WTC11 (cell line): ENCODE data around the gene OR1D5. TPM values are rescaled to one million over a fixed set of nuclear protein-coding genes. Genes with fewer than 3 reads are reported as not detected.
A peak's percentile ranks its signal among the peaks of the same experiment; 100 is the strongest.
"Not testable (repeated sequence)": the region's sequence is repeated elsewhere in the genome, so short reads cannot be mapped to it uniquely, and the experiment has no call there.

Experiments
- ATAC-seq: fragments of 200-7000 bp; cut with Tn5 transposase; 2 replicates; pipeline ENCODE4 v1.10.0; 2021; ENCODE audit warnings: mild to moderate bottlenecking, moderate library complexity
- CTCF ChIA-PET: fragments of 300-600 bp; sonication (Branson Sonifier 250); formaldehyde crosslinking; loops from one replicate; lab custom pipeline; 2021; ENCODE audit warnings: antibody characterized with exemption; lab: Charles Lee
- POLR2A ChIA-PET: fragments of 350-600 bp; sonication (Branson Sonifier 250); formaldehyde crosslinking; loops from one replicate; lab custom pipeline; 2021; ENCODE audit warnings: antibody characterized with exemption; lab: Charles Lee
- DNase-seq: peaks from one replicate; pipeline ENCODE4 v3.0.0; 2021; ENCODE audit warnings: low spot score
- H3K27ac Mint-ChIP-seq: 2 replicates; pipeline ENCODE4 v1.8.0; 2021; ENCODE audit warnings: mixed read lengths
- H3K27me3 Mint-ChIP-seq: 2 replicates; pipeline ENCODE4 v1.8.0; 2021; ENCODE audit warnings: low read depth, mild to moderate bottlenecking, moderate library complexity, mixed read lengths
- H3K36me3 Mint-ChIP-seq: 2 replicates; pipeline ENCODE4 v1.8.0; 2021; ENCODE audit warnings: mixed read lengths
- H3K4me1 Mint-ChIP-seq: 2 replicates; pipeline ENCODE4 v1.8.0; 2022; ENCODE audit warnings: mixed read lengths
- H3K4me3 Mint-ChIP-seq: 2 replicates; pipeline ENCODE4 v1.8.0; 2021; ENCODE audit warnings: mild to moderate bottlenecking, moderate library complexity, mixed read lengths
- H3K9me3 Mint-ChIP-seq: 2 replicates; pipeline ENCODE4 v1.8.0; 2021; ENCODE audit warnings: mixed read lengths
- HMGA2 ChIP-seq: fragments of 250-450 bp; sonication (Bioruptor Pico); IDR thresholded peaks from 2 replicates; pipeline ENCODE4 v1.4.0; 2021; ENCODE audit warnings: mild to moderate bottlenecking, moderate library complexity
- JUN ChIP-seq: sonication (generic); formaldehyde crosslinking; IDR thresholded peaks from 2 replicates; pipeline ENCODE4 v1.8.0; 2023; ENCODE audit warnings: mild to moderate bottlenecking, missing genetic modification reagents
- MXD4 ChIP-seq: fragments of 250-450 bp; sonication (Bioruptor Pico); IDR thresholded peaks from 2 replicates; pipeline ENCODE4 v1.8.0; 2021; ENCODE audit warnings: mild to moderate bottlenecking, moderate library complexity, borderline replicate concordance
- MYBL2 ChIP-seq: sonication (generic); formaldehyde crosslinking; IDR thresholded peaks from 2 replicates; pipeline ENCODE4 v1.8.1; 2023; ENCODE audit warnings: mild to moderate bottlenecking, moderate library complexity, missing genetic modification reagents
- NR1H2 ChIP-seq: sonication (generic); formaldehyde crosslinking; IDR thresholded peaks from 2 replicates; pipeline ENCODE4 v1.9.0; 2021; ENCODE audit warnings: mild to moderate bottlenecking, moderate library complexity, missing genetic modification reagents
- OVOL2 ChIP-seq: fragments of 250-450 bp; sonication (Bioruptor Pico); IDR thresholded peaks from 2 replicates; pipeline ENCODE4 v1.9.0; 2021; ENCODE audit warnings: mild to moderate bottlenecking, borderline replicate concordance
- SOX15 ChIP-seq: fragments of 250-450 bp; sonication (Bioruptor Pico); IDR thresholded peaks from 2 replicates; pipeline ENCODE4 v1.9.0; 2021; ENCODE audit warnings: mild to moderate bottlenecking
- ZNF121 ChIP-seq: sonication (generic); formaldehyde crosslinking; IDR thresholded peaks from 2 replicates; pipeline ENCODE4 v1.8.0; 2023; ENCODE audit warnings: missing genetic modification reagents
- ZNF423 ChIP-seq: fragments of 250-450 bp; sonication (Bioruptor Pico); IDR thresholded peaks from 2 replicates; pipeline ENCODE4 v2.1.2; 2022; ENCODE audit warnings: mild to moderate bottlenecking, moderate library complexity
- total RNA-seq: library from RNA; stranded (reverse); gene quantifications from 3 replicates; pipeline ENCODE4 v1.2.3, GENCODE V29; 2021
- TF ChIP-seq, protein P1 (sequence below): sonication (generic); formaldehyde crosslinking; IDR thresholded peaks from 2 replicates; pipeline ENCODE4 v1.8.1; 2022; ENCODE audit warnings: missing genetic modification reagents, borderline replicate concordance
- TF ChIP-seq, protein P2 (sequence below): sonication (generic); formaldehyde crosslinking; IDR thresholded peaks from 2 replicates; pipeline ENCODE4 v1.8.1; 2023; ENCODE audit warnings: mild to moderate bottlenecking, missing genetic modification reagents
- TF ChIP-seq, protein P3 (sequence below): sonication (generic); formaldehyde crosslinking; IDR thresholded peaks from 2 replicates; pipeline ENCODE4 v1.8.0; 2022; ENCODE audit warnings: mild to moderate bottlenecking, missing genetic modification reagents
- TF ChIP-seq, protein P4 (sequence below): sonication (generic); formaldehyde crosslinking; IDR thresholded peaks from 2 replicates; pipeline ENCODE4 v1.8.1; 2022; ENCODE audit warnings: mild to moderate bottlenecking, moderate library complexity, missing genetic modification reagents
- TF ChIP-seq, protein P5 (sequence below): sonication (generic); formaldehyde crosslinking; conservative IDR thresholded peaks from 2 replicates; pipeline ENCODE4 v1.8.1; 2022; ENCODE audit warnings: mild to moderate bottlenecking, missing genetic modification reagents

OR1D5 gene
- total RNA-seq, 1 experiment from 2014 or later, result not detected

DNA sequence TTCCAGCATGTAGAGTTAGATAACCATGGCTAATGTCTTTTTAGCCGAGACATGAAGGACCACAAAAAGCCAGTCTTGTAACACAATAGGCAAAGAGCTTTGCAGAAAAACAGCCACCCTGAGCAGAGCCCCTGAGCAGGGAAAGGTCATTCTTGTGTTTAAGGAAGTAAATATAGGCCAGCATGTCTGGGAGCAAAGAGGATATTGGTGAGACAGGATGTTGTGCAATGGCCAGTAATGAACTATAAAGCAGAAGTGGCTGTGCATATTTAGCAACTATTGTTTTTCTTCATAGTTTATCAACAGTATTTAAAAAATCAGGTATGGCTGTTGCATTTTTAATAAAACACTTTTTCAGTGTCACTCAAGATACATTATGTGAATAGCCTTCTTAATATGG is 1.8 kb upstream of the OR1D5 start:
- H3K27ac Mint-ChIP-seq, CTCF ChIA-PET, H3K4me1 Mint-ChIP-seq, DNase-seq, H3K36me3 Mint-ChIP-seq, H3K9me3 Mint-ChIP-seq, ATAC-seq, POLR2A ChIA-PET, H3K27me3 Mint-ChIP-seq, H3K4me3 Mint-ChIP-seq: not testable (repeated sequence)

DNA sequence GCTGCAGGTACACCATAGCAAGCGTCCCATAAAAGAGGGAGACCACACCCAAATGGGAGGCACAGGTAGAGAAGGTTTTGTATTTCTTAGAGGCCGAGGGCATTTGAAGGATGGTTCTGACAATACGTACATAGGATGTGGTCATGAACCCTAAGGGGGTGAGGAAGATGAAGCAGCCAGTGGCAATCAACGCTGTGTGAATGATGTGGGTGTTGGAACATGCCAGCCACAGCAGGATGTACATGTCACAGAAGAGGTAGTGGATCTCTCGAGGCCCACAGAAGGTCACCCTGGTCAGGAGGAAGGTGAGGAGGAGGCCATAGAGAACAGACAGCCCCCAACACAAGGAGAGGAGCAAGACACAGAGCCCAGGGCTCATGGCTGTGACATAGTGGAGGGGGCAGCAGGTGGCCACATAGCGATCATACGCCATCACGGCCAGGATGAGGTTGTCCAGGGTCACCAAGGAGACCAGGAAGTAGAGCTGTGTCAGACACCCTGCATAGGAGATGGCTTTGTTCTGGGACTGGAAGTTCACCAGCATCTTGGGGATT is 506 bp downstream of the OR1D5 start:
- ATAC-seq, POLR2A ChIA-PET, CTCF ChIA-PET: not testable (repeated sequence)

DNA sequence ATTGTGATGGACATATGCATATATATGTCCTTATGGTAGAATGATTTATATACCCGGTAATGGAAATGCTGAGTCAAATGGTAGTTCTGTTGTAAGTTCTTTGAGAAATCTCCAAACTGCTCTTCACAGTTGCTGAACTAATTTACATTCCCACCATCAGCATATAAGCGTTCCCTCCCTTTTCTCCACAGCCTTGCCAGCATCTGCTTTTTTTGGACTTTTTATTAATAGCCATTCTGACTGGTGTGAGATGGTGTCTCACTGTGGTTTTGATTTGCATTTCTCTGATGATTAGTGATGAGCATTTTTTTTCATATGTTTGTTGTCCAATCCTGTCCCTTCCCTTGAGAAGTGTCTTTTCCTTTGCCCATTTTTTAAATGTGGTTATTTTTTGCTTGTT is 8.5 kb downstream of the OR1D5 start:
- ATAC-seq, CTCF ChIA-PET: not testable (repeated sequence)

More for the DNA sequence above, 506 bp downstream of the OR1D5 start:
- H3K27me3 Mint-ChIP-seq, H3K27ac Mint-ChIP-seq, H3K9me3 Mint-ChIP-seq, H3K4me1 Mint-ChIP-seq, DNase-seq, H3K4me3 Mint-ChIP-seq, H3K36me3 Mint-ChIP-seq: not testable (repeated sequence)

DNA sequence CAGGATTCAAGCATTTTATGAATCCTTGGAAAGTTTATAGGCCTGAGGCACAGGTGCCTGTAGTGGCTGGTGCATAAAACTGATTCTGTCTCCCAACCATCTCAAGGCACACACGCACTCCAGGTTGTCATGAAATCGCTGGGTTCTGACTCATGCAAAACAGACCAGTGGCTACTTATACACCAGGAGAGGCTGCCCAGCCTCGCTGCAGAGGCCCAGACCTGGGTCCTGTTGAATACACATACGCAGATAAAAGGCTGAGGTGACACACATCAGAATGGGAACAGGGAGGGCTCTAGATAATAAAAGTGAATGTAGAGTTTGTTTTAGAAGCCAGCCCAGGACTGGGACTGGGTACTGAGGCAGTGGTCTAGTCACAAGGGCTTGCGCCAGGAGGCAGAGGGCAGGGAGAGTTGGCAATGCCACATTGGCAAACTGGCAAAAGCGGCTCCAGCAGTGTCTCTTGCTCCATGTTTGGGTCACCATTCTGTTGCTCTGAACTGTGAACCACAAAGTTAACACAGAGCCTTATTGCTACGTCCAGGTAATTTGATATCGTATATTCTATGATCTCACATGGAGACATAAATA is 13.6 kb downstream of the OR1D5 start:
- no peak for ATAC-seq
- ChIA-PET POLR2A (no interaction called here), CTCF (interaction anchor here (1.0 to 1.8 kb wide), 5 partner anchors 14 to 586 kb away, joined by 3 to 6 read pairs (median 5); partner anchors contain the start of genes CTNS and SHPK)
- Mint-ChIP-seq H3K4me1 (no peaks in the 10 kb centered on the region), H3K9me3 (peaks cover 4% of the 10 kb centered on the region), H3K27ac (no peak overlapping the region), H3K4me3 (peak overlapping the region; percentile 88), H3K36me3 (no peaks in the 10 kb centered on the region), H3K27me3 (peaks cover 4% of the 10 kb centered on the region; the same call in 1 of the 2 replicates)
- TF ChIP-seq, protein P1, sequence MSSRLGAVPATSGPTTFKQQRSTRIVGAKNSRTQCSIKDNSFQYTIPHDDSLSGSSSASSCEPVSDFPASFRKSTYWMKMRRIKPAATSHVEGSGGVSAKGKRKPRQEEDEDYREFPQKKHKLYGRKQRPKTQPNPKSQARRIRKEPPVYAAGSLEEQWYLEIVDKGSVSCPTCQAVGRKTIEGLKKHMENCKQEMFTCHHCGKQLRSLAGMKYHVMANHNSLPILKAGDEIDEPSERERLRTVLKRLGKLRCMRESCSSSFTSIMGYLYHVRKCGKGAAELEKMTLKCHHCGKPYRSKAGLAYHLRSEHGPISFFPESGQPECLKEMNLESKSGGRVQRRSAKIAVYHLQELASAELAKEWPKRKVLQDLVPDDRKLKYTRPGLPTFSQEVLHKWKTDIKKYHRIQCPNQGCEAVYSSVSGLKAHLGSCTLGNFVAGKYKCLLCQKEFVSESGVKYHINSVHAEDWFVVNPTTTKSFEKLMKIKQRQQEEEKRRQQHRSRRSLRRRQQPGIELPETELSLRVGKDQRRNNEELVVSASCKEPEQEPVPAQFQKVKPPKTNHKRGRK, result no peak
- no peak for TF ChIP-seq ZNF423 (CRISPR knock-in tag)
- TF ChIP-seq SOX15 (CRISPR knock-in tag), result no peak
- TF ChIP-seq, protein P2, sequence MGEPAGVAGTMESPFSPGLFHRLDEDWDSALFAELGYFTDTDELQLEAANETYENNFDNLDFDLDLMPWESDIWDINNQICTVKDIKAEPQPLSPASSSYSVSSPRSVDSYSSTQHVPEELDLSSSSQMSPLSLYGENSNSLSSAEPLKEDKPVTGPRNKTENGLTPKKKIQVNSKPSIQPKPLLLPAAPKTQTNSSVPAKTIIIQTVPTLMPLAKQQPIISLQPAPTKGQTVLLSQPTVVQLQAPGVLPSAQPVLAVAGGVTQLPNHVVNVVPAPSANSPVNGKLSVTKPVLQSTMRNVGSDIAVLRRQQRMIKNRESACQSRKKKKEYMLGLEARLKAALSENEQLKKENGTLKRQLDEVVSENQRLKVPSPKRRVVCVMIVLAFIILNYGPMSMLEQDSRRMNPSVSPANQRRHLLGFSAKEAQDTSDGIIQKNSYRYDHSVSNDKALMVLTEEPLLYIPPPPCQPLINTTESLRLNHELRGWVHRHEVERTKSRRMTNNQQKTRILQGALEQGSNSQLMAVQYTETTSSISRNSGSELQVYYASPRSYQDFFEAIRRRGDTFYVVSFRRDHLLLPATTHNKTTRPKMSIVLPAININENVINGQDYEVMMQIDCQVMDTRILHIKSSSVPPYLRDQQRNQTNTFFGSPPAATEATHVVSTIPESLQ (CRISPR knock-in tag), result no peak
- DNase-seq, result no peak

More for the DNA sequence above, 8.5 kb downstream of the OR1D5 start:
- H3K27ac Mint-ChIP-seq, H3K9me3 Mint-ChIP-seq, H3K27me3 Mint-ChIP-seq, DNase-seq, H3K36me3 Mint-ChIP-seq, H3K4me1 Mint-ChIP-seq, H3K4me3 Mint-ChIP-seq, POLR2A ChIA-PET: not testable (repeated sequence)

DNA sequence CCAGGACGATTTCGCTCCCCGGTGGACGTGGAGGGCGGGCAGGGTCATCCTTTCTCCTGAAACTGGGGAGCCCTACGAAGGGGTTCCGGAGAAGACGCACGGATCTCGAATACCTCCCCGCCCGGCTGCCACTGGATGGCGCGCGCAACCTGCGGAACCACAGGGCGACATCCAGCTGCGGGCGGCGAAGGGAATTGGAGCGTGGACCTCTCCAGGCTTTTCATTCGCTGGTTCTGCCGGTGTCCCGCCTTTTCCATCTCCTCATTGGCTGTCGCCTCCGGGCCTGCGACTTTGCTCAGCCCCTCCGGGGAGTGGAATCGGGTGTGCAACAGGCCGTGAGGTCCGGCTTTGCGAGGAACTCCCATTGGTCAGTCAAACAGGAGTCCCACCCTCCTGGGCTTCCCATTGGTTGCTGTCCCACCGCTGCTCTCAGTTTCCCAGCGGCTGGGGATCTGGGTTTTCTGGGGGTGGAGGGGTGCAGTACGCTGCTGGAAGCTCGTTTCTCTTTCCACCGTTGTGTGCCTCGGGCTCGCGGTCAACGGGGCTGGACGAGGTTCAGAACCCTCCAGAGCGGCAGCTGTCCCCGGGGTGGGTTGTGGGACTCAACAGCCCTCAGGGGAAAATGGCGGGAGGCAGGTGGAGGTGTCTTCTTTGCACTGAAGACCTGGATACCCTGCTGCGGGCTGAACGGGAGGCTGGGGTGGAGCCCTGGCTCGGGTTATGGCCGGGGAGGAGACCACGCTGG is 14.5 kb downstream of the OR1D5 start:
- Mint-ChIP-seq H3K9me3 (peaks cover 13% of the 10 kb centered on the region), H3K36me3 (peaks cover 7% of the 10 kb centered on the region), H3K4me1 (no peaks in the 10 kb centered on the region), H3K4me3 (peak overlapping the region; percentile 88), H3K27me3 (peaks cover 4% of the 10 kb centered on the region), H3K27ac (peak overlapping the region; percentile 82)
- ChIA-PET POLR2A (interaction anchor here (0.5 kb wide), 1 partner anchor 329 kb away, joined by 3 read pairs; no protein-coding TSS in a partner anchor), CTCF (interaction anchor here (0.6 to 1.8 kb wide), 20 partner anchors 9 to 797 kb away, joined by 3 to 10 read pairs (median 3); partner anchors contain the start of genes CTNS, NCBP3 and SHPK)
- ATAC-seq (peak; percentile 99), DNase-seq (peak; percentile 97)
- no peak for TF ChIP-seq OVOL2 (CRISPR knock-in tag)
- no peak for TF ChIP-seq NR1H2
- no peak for TF ChIP-seq HMGA2
- TF ChIP-seq, protein P3, sequence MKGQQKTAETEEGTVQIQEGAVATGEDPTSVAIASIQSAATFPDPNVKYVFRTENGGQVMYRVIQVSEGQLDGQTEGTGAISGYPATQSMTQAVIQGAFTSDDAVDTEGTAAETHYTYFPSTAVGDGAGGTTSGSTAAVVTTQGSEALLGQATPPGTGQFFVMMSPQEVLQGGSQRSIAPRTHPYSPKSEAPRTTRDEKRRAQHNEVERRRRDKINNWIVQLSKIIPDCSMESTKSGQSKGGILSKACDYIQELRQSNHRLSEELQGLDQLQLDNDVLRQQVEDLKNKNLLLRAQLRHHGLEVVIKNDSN (CRISPR knock-in tag), result no peak
- TF ChIP-seq JUN (CRISPR knock-in tag), result no peak
- TF ChIP-seq, protein P4, sequence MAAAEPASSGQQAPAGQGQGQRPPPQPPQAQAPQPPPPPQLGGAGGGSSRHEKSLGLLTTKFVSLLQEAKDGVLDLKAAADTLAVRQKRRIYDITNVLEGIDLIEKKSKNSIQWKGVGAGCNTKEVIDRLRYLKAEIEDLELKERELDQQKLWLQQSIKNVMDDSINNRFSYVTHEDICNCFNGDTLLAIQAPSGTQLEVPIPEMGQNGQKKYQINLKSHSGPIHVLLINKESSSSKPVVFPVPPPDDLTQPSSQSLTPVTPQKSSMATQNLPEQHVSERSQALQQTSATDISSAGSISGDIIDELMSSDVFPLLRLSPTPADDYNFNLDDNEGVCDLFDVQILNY (CRISPR knock-in tag), result no peak
- TF ChIP-seq, protein P5, sequence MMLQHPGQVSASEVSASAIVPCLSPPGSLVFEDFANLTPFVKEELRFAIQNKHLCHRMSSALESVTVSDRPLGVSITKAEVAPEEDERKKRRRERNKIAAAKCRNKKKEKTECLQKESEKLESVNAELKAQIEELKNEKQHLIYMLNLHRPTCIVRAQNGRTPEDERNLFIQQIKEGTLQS, result no peak
- no peak for TF ChIP-seq ZNF121 (CRISPR knock-in tag)
- no peak for TF ChIP-seq MXD4 (CRISPR knock-in tag)
- no peak for TF ChIP-seq MYBL2
